ENCODE measurements around the gene CAMK2G. TPM values are rescaled to one million over a fixed set of nuclear protein-coding genes. Genes with fewer than 3 reads are reported as not detected.

CAMK2G gene
- total RNA-seq, 1 experiment from 2014 or later = 179 TPM

DNA sequence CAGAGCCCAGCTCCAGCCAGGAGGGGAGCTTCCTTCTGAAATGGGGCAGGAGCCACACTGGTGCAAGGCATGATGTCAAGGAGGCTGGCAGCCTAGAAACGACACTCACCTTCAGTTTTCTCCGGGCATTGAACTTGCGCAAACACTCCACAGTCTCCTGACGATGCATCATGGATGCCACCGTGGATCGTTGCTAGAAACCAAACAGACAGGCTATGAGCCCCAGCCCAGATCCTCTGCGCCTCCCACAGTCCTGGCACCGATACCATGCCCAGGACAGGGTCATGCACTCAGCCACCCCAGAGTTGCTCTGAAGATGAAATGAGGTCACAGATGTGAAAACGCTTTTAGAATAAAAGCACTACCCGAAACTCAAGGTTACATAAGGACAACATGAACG lies 32.0 kb downstream of the CAMK2G start:
- Histone ChIP-seq H4K20me1 (ENCODE audit: low read length) (no peaks in the 10 kb centered on the region), H2AFZ (ENCODE audit: low read length) (no peak overlapping the region), H3K4me2 (ENCODE audit: low read length) (no peak overlapping the region), H3F3A (ENCODE audit: low read length, unreplicated experiment) (no peaks in the 10 kb centered on the region), H3K9me3 (ENCODE audit: low read length) (no peaks in the 10 kb centered on the region), H3K9ac (ENCODE audit: low read length) (no peak overlapping the region), H3K27ac (ENCODE audit: low read length) (no peak overlapping the region), H3K27me3 (ENCODE audit: low read length) (no peaks in the 10 kb centered on the region), H3K4me1 (ENCODE audit: insufficient read depth, low read length) (peaks cover 24% of the 10 kb centered on the region), H3K9me2 (replicated peaks; ENCODE audit: low read length) (no peaks in the 10 kb centered on the region), H3K79me2 (ENCODE audit: low read length) (no peaks in the 10 kb centered on the region), H3K4me3 (ENCODE audit: low read length) (no peak overlapping the region), H3K36me3 (ENCODE audit: low read depth, low read length) (peaks cover 88% of the 10 kb centered on the region)
- ChIA-PET POLR2A (ENCODE audit: unreplicated experiment) (interaction anchor here (0.5 kb wide), 1 partner anchor 40 kb away, joined by 12 read pairs; no protein-coding TSS in a partner anchor), CTCF (no interaction called here)
- TF ChIP-seq, protein P1, sequence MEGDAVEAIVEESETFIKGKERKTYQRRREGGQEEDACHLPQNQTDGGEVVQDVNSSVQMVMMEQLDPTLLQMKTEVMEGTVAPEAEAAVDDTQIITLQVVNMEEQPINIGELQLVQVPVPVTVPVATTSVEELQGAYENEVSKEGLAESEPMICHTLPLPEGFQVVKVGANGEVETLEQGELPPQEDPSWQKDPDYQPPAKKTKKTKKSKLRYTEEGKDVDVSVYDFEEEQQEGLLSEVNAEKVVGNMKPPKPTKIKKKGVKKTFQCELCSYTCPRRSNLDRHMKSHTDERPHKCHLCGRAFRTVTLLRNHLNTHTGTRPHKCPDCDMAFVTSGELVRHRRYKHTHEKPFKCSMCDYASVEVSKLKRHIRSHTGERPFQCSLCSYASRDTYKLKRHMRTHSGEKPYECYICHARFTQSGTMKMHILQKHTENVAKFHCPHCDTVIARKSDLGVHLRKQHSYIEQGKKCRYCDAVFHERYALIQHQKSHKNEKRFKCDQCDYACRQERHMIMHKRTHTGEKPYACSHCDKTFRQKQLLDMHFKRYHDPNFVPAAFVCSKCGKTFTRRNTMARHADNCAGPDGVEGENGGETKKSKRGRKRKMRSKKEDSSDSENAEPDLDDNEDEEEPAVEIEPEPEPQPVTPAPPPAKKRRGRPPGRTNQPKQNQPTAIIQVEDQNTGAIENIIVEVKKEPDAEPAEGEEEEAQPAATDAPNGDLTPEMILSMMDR (conservative IDR thresholded peaks at IDR 0.05; ENCODE audit: low read depth, low read length) = no peak
- TF ChIP-seq EZH2 (IDR thresholded peaks at IDR 0.05; ENCODE audit: low read length, unreplicated experiment) = no peak
- TF ChIP-seq EZH2phosphoT487 (IDR thresholded peaks at IDR 0.05; ENCODE audit: borderline replicate concordance, low read length) = no peak
- no TSS peak for BruUV-seq (replicated peaks)
- DNase-seq (no peak), ATAC-seq (no peak)
- intact Hi-C loops (cut with micrococcal nuclease) = no loop called here

DNA sequence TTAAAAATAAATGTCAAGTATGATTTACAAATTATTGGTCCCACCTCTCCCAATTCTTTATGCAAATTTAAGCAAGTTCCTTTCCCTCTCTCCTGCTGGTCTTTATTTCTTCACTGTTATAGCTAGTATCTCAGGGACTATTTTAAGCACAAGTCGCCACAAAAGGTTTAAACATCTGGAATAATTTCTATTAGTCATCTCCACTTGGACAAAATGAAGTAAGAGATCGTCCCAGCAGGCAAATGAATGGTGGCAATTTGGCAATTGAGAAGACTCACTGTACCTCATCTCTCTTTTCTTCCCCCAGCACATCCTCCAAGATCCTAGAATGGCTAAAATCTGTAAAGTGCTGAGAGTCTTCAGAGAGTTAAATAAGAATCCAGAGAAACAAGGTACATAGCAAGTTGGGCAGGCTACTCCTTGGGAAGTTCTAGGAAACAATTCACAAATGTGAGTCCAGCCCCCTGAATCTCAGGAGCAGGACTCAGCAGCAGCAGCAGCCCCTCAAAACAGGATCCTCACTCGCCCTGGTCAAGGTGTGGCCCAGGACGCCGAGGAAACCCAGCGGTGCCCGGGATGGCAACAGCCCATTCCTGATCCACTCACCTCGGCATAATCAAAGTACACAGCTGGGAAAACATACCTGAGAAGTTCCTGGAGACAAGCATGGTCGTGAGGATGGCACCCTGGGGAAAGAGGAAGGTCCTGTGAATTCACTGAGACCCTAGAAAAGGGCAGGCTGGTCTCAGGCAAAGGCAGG lies 32.6 kb downstream of the CAMK2G start:
- Histone ChIP-seq H3K9me2 (replicated peaks; ENCODE audit: low read length) (no peaks in the 10 kb centered on the region), H3K4me1 (ENCODE audit: insufficient read depth, low read length) (peaks cover 30% of the 10 kb centered on the region), H2AFZ (ENCODE audit: low read length) (no peak overlapping the region), H3K4me3 (ENCODE audit: low read length) (no peak overlapping the region), H3K4me2 (ENCODE audit: low read length) (no peak overlapping the region), H3F3A (ENCODE audit: low read length, unreplicated experiment) (no peaks in the 10 kb centered on the region), H3K36me3 (ENCODE audit: low read depth, low read length) (peaks cover 87% of the 10 kb centered on the region), H3K9ac (ENCODE audit: low read length) (no peak overlapping the region), H3K9me3 (ENCODE audit: low read length) (no peaks in the 10 kb centered on the region), H3K27ac (ENCODE audit: low read length) (no peak overlapping the region), H3K79me2 (ENCODE audit: low read length) (no peaks in the 10 kb centered on the region), H4K20me1 (ENCODE audit: low read length) (no peaks in the 10 kb centered on the region), H3K27me3 (ENCODE audit: low read length) (no peaks in the 10 kb centered on the region)
- ChIA-PET POLR2A (ENCODE audit: unreplicated experiment) (interaction anchor here (0.5 kb wide), 1 partner anchor 41 kb away, joined by 12 read pairs; no protein-coding TSS in a partner anchor), CTCF (no interaction called here)
- DNase-seq = no peak
- TF ChIP-seq EZH2phosphoT487 (IDR thresholded peaks at IDR 0.05; ENCODE audit: borderline replicate concordance, low read length) = no peak
- no peak for TF ChIP-seq EZH2 (IDR thresholded peaks at IDR 0.05; ENCODE audit: low read length, unreplicated experiment)
- TF ChIP-seq, protein P1 (conservative IDR thresholded peaks at IDR 0.05; ENCODE audit: low read depth, low read length) = no peak
- BruUV-seq (replicated peaks) = no TSS peak
- intact Hi-C loops (cut with micrococcal nuclease) = no loop called here
- ATAC-seq = no peak

DNA sequence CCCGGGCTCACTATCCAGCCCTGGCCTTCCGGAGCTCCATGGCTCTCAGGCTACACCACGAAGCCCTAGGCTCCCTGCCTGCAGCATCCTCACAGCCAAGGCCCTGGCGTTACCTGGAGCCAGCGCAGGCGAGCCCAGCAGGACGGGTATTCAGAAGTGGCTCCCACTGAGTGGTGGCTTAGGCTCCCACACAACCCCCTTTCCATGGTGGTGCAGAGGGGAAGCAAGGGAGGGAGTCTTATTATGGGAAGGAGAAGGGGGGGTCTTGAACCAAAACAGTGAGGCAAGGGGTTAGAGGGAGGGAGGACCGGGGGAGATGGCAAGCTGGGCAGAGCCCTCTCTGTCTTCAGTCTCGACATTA lies 33.3 kb downstream of the CAMK2G start:
- peaks cover 31% of the 10 kb centered on the region for H3K4me1 ChIP-seq (ENCODE audit: insufficient read depth, low read length)
- intact Hi-C loops (cut with micrococcal nuclease) = no loop called here
- no peaks in the 10 kb centered on the region for H3K27me3 ChIP-seq (ENCODE audit: low read length)
- POLR2A ChIA-PET (ENCODE audit: unreplicated experiment) = interaction anchor here (0.6 kb wide), 1 partner anchor 21 kb away, joined by 3 read pairs; no protein-coding TSS in a partner anchor
- no TSS peak for BruUV-seq (replicated peaks)
- no peak for ATAC-seq
- no peak overlapping the region for H3K4me2 ChIP-seq (ENCODE audit: low read length)
- CTCF ChIA-PET = no interaction called here
- H2AFZ ChIP-seq (ENCODE audit: low read length) = no peak overlapping the region
- no peaks in the 10 kb centered on the region for H4K20me1 ChIP-seq (ENCODE audit: low read length)
- no peaks in the 10 kb centered on the region for H3K9me3 ChIP-seq (ENCODE audit: low read length)
- H3K4me3 ChIP-seq (ENCODE audit: low read length) = no peak overlapping the region
- H3K36me3 ChIP-seq (ENCODE audit: low read depth, low read length) = peaks cover 87% of the 10 kb centered on the region
- H3K27ac ChIP-seq (ENCODE audit: low read length) = no peak overlapping the region
- H3K9me2 ChIP-seq (replicated peaks; ENCODE audit: low read length) = no peaks in the 10 kb centered on the region
- no peaks in the 10 kb centered on the region for H3K79me2 ChIP-seq (ENCODE audit: low read length)
- DNase-seq = no peak
- no peaks in the 10 kb centered on the region for H3F3A ChIP-seq (ENCODE audit: low read length, unreplicated experiment)
- no peak overlapping the region for H3K9ac ChIP-seq (ENCODE audit: low read length)
- TF ChIP-seq EZH2phosphoT487 (IDR thresholded peaks at IDR 0.05; ENCODE audit: borderline replicate concordance, low read length) (no peak), EZH2 (IDR thresholded peaks at IDR 0.05; ENCODE audit: low read length, unreplicated experiment) (no peak)
- TF ChIP-seq, protein P1 (conservative IDR thresholded peaks at IDR 0.05; ENCODE audit: low read depth, low read length) = no peak
